GM13977 (cell line): ENCODE results near the gene BRINP1.

Experiments
- DNase-seq: peaks from one replicate; pipeline ENCODE4 v3.0.0; 2012; ENCODE audit warnings: low spot score
- in situ Hi-C: fragments of 300-500 bp; cut with MboI; formaldehyde crosslinking; loops from one replicate; pipeline ENCODE4 v1.12.0; 2022; ENCODE audit warnings: low sequenced_read_pairs, low pct_unique_long_range_greater_than_20kb, mixed read lengths, inconsistent platforms; ENCODE audit not compliant: unreplicated experiment
- TF ChIP-seq, protein P1 (sequence below): IDR thresholded peaks from 2 replicates; pipeline ENCODE4 v1.5.1; 2012; ENCODE audit warnings: mild to moderate bottlenecking, control low read depth; ENCODE audit not compliant: insufficient read depth; ENCODE audit errors: extremely low read depth, missing control alignments

The BRINP1 gene, protein sequence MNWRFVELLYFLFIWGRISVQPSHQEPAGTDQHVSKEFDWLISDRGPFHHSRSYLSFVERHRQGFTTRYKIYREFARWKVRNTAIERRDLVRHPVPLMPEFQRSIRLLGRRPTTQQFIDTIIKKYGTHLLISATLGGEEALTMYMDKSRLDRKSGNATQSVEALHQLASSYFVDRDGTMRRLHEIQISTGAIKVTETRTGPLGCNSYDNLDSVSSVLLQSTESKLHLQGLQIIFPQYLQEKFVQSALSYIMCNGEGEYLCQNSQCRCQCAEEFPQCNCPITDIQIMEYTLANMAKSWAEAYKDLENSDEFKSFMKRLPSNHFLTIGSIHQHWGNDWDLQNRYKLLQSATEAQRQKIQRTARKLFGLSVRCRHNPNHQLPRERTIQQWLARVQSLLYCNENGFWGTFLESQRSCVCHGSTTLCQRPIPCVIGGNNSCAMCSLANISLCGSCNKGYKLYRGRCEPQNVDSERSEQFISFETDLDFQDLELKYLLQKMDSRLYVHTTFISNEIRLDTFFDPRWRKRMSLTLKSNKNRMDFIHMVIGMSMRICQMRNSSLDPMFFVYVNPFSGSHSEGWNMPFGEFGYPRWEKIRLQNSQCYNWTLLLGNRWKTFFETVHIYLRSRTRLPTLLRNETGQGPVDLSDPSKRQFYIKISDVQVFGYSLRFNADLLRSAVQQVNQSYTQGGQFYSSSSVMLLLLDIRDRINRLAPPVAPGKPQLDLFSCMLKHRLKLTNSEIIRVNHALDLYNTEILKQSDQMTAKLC

DNA sequence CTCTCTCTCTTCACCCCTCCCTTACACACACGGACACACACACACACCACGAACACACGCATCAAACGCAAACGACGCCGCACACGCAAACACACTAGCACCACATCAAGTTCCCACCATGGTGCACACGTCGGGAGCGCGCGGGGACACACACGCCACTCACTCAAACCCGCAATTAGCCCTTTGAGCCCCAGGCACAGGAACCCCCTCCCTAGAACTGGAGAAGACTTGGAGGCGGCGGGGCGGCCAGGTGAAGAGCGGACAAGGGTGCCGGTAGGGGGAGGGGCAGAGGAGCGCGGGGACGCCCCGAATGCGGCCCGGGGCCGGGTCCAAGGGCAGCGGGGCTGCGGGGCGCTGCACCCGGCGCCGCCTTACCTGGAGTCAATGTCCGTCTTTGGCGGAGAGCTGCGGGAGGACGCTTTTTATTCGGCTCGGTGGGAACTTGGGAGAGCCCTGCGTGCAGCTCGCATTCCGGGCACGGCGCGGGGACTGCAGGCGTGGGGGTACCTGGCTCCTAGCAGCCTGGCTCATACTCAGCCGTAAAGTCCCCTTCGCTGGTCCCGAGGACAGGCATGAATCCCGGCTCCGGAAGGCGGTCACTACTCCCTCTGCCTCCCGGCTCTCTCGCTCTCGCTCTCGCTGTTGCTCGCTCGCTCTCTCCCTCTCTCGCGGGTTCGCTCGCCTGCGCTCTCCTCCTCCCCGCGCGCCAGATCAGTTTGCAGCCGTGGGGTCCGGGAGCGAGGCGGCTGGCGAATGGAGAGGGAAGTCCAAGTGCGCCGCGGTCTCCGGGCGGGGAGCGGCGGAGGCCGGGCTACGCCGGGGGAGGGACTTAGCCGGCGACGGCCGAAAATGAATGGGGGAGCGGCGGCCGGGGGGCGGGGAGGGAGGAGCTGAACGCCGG is at the start of gene BRINP1:
Gene BRINP1, minus strand, starts transcription at position 755 of the 901 bp plus-strand sequence. CDS start 56,080 bp downstream, outside the sequence.
- TF ChIP-seq, protein P1, sequence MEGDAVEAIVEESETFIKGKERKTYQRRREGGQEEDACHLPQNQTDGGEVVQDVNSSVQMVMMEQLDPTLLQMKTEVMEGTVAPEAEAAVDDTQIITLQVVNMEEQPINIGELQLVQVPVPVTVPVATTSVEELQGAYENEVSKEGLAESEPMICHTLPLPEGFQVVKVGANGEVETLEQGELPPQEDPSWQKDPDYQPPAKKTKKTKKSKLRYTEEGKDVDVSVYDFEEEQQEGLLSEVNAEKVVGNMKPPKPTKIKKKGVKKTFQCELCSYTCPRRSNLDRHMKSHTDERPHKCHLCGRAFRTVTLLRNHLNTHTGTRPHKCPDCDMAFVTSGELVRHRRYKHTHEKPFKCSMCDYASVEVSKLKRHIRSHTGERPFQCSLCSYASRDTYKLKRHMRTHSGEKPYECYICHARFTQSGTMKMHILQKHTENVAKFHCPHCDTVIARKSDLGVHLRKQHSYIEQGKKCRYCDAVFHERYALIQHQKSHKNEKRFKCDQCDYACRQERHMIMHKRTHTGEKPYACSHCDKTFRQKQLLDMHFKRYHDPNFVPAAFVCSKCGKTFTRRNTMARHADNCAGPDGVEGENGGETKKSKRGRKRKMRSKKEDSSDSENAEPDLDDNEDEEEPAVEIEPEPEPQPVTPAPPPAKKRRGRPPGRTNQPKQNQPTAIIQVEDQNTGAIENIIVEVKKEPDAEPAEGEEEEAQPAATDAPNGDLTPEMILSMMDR: no peak
- DNase-seq: no peak
- in situ Hi-C loops: no loop called here

DNA sequence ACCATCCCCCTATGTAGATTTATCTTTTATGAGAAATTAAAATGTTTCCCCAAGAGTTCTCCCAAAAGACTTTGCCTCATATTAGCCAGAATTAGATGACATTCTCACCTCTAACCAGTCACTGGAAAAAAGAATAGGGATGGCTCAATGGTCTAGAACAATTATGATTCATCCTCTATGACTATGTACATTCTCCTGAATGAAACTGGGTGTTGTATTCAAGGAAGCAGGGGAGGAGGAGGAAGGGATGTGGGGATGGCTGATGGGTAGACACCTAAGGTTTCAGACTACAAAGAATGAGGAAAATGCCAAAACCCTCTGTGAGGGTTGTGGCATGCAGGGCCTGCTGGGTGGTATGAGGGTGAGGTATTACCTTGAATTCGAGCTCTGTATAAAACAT is 49.5 kb upstream of the BRINP1 start:
- no peak for DNase-seq
- in situ Hi-C loops: no loop called here
- TF ChIP-seq, protein P1: no peak

DNA sequence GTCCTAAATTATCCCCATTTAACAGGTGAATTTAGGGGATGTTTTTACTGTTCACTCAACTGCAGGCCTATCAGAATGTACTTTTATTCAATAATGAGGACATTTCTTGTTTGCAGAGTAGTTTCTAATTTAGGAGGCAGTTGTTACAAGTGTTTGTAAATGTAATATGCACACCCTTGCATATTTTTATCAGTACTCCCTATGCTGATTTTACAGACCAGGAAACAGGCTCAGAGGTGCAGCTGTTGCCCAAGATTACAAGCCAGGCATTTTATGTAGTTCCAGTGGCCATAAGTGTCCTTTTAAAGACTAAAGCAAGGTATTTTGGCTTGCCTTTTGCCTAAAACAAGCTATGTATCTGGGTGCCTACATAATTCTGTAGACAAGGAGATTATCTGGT is 47.6 kb upstream of the BRINP1 start:
- DNase-seq: no peak
- in situ Hi-C loops: no loop called here
- TF ChIP-seq, protein P1: no peak

DNA sequence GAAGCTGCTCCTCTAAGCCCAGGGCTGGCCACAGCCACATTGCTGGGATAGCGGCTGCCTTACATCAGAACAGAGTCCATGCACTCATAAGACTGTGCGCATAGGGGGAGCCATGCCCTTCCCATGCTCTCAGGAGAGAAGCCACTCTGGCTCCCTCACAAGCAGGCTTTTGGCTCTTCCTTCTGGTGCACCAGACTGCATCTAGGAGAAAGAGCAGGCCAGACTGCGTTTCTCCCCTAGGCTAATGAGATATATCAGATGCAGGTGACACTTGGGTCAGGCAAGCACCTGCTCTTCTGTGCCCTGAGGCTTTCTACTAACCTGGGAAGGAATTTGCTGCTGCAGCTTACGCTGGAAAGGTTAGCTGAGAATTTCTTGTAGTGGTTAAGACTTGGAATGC is 43.2 kb upstream of the BRINP1 start:
- DNase-seq: no peak
- in situ Hi-C loops: no loop called here
- TF ChIP-seq, protein P1: no peak

DNA sequence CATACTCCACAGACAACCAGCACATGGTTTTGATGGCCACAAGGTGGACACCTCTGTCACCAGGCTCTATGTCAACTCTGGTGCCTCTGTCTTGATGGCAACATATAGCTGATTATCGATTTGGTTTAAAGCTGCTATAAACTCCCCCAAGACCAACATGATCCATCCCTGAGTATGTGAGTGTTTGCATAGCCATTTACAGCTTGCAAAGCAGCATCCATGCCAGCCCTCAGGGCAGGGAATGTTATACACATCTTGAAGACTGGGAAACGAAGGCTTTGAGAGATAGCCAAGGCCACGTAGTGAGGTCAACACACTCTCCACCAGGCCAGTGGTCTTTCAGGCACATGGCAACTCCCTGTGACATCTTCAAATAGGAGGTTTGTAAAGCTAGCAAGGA is 40.3 kb upstream of the BRINP1 start:
- no peak for DNase-seq
- in situ Hi-C loops: no loop called here
- TF ChIP-seq, protein P1: no peak

DNA sequence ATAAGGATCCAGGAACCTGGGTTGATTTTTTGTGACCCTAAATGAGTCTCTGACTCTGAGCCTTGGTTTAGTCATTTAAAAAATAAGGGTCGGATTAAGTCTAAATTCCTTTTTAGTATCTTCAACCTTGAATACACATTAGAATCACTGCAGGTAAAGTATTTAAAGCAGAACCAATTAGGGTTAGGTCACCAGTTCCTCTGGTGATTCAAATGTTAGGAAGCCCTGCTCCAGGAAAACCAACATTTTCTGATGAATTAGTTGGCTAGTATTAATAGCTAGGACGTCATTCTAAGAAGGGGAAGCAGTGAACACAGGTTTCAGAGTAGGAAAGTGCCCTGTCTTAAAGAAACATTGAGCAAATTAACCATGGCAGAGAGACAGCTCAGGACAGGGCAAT is 31.4 kb upstream of the BRINP1 start:
- in situ Hi-C loops: no loop called here
- TF ChIP-seq, protein P1: no peak
- no peak for DNase-seq
